NCI-H526 treated with DMSO at 0.1 percent for 48 hours (cell line): Measurements from ENCODE around the gene GXYLT2.

Experiments
- DNase-seq: peaks from one replicate; lab custom pipeline; 2025; lab: John Stamatoyannopoulos, UW

GXYLT2 gene

GRCh38 chr3:73018790-73019441 is 131.1 kb downstream of the GXYLT2 start:
- DNase-seq = no peak

GRCh38 chr3:73021301-73021835 is 133.5 kb downstream of the GXYLT2 start:
- DNase-seq = no peak

DNA sequence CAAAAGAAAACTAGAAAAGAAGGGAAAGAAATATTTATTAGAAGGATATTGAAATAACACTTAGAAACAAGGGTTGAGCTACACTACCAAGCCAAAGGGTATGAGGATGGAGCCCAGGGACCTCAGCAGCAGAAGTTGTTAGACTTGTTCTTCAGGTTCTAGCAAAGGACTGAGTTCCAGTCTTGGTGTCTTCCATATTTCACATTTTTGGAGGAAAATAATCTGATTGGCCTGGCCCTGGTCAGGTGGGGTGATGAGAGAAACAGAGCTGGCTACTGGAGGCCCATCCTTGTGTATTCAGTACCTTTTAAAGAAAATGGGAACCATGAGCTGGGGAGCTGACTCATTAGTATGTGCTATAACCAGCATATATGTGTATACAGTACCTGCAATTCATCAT is 137.0 kb downstream of the GXYLT2 start:
- DNase-seq = no peak

DNA sequence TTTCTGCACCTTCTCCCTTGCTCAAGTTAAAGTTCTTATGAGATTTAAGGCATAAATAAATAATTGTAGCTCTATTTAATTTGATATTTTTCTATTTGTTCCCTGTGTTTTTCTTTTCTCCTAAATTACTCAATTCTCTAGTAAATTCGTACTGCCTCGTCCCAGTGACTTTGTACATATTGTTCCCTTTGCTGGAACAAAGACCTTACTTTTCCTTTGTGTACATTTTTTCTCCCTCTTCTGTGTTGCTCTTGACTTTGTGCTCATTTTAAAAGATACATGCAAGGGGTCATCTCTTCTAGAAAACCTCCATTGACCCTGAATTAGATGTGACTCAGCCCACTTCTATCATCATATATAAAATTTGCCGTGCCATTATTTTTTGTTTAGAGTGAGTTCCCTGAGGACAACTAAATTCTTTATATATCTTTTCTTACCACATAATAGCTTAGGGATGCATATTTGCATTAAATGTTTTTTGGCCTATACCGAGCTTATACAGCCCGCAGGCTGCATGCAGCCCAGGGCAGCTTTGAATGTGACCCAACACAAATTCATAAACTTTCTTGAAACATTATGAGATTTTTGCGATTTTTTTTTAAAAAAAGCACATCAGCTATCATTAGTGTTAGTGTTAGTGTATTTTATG is 138.4 kb downstream of the GXYLT2 start:
- no peak for DNase-seq
